Urothelium cell line (cell line): ENCODE measurements around the gene LRRC61.

Experiments
- DNase-seq: peaks from one replicate; pipeline ENCODE4 v3.0.0; 2011; ENCODE audit warnings: low spot score, mixed read lengths
- FAIRE-seq: peaks from 2 replicates; lab custom pipeline; 2011; peaks lifted over from hg19 to GRCh38; lab: Jason Lieb, UNC

LRRC61 gene

GRCh38 chr7:150329331-150330120 is 6.4 kb downstream of the LRRC61 start:
- no peak for DNase-seq
- FAIRE-seq: no peak

DNA sequence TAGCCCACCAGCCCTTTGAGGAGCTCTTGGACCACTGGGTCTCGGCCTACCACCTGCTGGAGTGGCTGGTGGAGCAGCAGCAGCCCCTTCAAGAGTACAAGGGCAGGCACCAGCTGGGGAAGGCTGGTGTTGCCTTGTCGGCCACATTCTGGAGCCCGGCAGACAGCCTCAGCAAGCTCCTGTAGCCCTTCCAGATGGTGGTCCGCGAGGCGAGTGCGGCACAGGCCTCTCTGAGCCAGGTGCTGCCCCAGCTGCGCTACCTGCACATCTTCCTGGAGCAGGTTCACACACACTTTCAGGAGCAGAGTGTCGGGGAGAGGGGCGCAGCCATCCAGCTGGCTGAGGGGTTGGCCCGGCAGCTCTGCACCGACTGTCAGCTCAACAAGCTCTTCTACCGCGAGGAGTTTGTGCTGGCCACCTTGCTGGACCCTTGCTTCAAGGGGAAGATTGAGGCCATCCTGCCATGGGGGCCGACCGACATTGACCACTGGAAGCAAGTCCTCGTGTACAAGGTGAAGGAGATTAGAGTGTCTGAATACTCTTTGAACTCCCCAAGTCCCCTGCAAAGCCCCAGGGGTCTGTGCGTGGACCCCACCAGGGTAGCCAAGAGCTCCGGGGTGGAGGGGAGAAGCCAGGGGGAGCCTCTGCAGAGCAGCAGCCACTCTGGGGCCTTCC is 7.2 kb downstream of the LRRC61 start:
- FAIRE-seq (no peak), DNase-seq (no peak)

DNA sequence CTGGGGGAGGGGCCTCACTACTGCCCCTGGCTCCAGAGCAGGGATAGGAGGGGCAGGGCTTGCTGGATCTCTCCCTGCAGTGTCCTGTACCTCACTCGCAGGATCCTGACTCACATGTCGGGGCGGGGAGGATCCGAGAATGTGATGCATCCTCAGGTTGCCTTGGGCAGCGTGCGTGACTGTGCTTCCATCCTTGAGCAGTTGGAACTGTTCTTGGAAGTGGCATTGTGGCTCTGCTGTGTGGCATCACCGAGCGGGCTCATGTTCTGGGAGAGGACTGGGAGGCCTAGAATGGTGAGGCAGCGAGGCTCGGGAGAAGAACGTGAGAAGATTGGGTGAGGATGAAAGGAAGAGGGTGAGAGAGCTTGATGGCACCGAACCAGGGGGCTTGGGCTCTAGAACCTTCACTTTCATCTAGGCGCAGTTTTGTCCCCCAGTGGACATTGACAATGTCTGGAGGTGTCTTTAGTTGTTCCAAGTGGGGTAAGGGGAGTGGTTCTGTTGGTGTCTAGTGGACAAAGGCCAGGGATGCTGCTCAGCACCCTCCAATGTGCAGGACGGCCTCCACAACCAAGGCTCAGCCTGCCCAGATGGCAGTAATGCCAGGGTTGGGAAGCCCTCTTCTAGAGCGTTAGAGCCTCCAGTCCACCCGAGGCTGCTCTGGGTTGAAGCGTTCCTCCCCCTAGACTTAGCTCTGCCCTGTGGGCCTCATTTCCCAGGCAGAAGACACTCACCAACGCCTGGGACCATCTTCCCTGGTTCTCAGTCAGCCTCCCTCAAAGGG is 9.9 kb downstream of the LRRC61 start:
- DNase-seq: no peak
- no peak for FAIRE-seq

DNA sequence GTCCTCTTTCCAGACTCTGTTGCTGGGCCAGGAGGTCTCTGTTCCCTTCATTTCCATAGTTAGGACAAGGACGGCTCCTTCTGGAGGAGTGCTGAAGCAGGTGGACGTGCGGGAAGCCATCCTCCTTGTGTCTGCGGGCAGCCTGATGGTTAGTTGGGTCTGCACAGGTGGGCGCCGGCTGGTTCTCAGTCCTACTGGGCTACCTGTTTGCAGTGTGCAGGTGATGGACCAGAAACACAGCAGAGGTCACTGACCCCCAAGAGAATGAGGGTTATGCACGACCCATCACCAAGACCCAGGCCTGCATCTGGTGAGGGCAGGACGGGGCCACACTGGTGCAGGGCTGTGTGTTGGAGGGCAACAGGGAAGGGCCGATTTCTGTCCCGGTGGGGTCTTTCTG is 10.5 kb downstream of the LRRC61 start:
- FAIRE-seq: no peak
- DNase-seq: no peak

GRCh38 chr7:150334108-150334507 is 11.0 kb downstream of the LRRC61 start:
- FAIRE-seq: no peak
- DNase-seq: no peak

GRCh38 chr7:150335108-150335773 is 12.1 kb downstream of the LRRC61 start:
- no peak for FAIRE-seq
- no peak for DNase-seq

DNA sequence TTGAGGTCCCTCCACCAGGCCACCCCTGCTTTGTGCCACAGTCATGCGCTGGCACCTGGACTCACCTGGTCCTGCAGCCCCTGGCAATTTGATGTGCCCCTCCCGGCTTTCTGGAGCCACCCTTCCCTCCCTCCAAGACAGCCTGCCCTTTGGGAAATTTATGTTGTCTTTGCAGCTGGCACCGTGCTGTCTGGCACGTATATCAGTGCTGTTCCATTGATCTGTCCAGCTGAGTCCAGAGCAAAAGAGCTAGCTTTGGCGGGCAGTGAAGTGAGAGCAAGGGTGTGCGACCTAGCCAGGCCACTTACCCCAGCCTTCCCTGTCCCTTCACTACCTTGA is 12.6 kb downstream of the LRRC61 start:
- FAIRE-seq (no peak), DNase-seq (no peak)

DNA sequence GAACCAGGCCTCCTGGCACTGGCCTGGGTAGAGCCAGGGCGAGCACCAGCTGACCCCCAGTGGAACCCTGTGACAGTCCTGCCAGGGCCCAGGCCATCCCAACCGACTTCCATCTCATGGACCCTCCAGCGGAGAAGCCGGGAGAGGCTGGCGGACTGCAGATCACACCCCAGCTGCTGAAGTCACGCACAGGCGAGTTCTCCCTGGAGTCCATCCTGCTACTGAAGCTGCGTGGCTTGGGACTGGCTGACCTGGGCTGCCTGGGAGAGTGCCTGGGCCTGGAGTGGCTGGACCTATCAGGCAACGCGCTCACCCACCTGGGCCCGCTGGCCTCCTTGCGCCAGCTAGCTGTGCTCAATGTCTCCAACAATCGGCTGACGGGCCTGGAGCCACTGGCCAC is 13.6 kb downstream of the LRRC61 start:
- no peak for FAIRE-seq

GRCh38 chr7:150337179-150337578 is 14.0 kb downstream of the LRRC61 start:
- FAIRE-seq (no peak), DNase-seq (no peak)

More for the DNA sequence above, 13.6 kb downstream of the LRRC61 start:
- no peak for DNase-seq

DNA sequence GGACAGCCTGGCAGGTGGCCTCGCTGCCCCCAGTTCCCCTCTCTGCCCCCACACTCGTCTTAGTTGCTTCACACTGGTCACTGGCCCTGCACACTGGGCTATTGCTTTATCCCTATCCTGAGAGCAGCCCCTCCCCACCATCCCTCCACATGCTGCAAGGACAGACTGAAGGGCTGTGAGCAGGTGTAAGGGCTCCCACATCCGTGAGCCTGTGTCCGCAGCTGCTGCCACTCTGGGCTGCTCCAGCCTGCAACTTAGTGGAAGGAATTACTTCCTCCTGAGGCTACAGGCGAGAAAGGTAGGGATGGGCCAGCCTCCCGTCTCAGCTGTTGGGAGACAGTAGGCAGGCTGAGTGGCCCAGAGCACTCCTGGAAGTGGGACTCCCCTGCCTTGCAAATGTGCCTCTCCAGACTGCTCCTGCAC is 14.5 kb downstream of the LRRC61 start:
- DNase-seq: no peak
- no peak for FAIRE-seq

- DNase-seq (no peak), FAIRE-seq (no peak)
Observed at GRCh38 chr7:150338166-150338829, 15.1 kb downstream of the LRRC61 start.

GRCh38 chr7:150339409-150339809 is 16.3 kb downstream of the LRRC61 start:
- no peak for DNase-seq
- FAIRE-seq: no peak

- DNase-seq (peak; percentile 22), FAIRE-seq (no peak)
Observed at GRCh38 chr7:150340024-150340749, 17.0 kb downstream of the LRRC61 start.

- DNase-seq (no peak), FAIRE-seq (no peak)
Observed at GRCh38 chr7:150340875-150341262, 17.7 kb downstream of the LRRC61 start.

GRCh38 chr7:150341263-150342120 is 18.3 kb downstream of the LRRC61 start, which contains the start of gene RARRES2:
TSS of gene RARRES2 (minus strand) at chr7:150341629. CDS start at chr7:150340609, 1,020 bp downstream.
- FAIRE-seq (no peak), DNase-seq (no peak)

DNA sequence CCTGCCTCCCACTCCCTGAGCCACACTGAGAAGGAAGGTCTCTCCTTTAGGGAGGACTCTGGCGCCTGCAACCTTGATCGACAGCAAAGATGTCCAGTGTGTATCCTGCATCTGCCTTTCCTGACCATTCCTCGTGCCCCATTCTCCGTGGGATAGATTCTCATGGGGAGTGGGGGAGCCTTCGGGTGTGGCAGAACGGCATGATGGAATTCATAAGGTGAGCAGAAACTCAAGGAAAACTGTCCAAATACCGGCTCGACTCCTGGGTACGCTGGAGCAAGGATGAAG is 18.9 kb downstream of the LRRC61 start:
- FAIRE-seq: no peak
- DNase-seq: no peak

- DNase-seq (no peak), FAIRE-seq (no peak)
Observed at GRCh38 chr7:150343225-150343624, 20.1 kb downstream of the LRRC61 start.

DNA sequence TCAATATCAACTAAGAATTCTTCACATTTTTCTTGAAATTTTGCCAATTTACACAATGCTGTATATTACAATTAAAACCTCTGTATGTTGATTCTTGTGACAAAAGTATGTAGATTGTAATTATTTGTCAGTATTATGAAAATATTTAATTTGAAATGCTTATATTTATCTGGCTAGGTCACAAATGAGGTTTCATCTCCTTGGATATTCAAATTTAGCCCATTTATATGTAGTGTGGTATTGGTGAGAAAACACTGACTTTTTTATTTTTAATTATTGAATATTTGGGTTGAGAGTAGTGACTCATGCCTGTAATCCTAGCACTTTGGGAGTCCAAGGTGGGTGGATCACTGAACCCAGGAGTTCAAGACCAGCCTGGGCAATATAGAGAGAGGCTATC is 21.1 kb downstream of the LRRC61 start:
- FAIRE-seq: no peak
- DNase-seq: no peak

- no peak for FAIRE-seq
- DNase-seq: no peak
Observed at GRCh38 chr7:150345012-150345411, 21.9 kb downstream of the LRRC61 start.
